Measurements from ENCODE around the gene AKAP8L.
"Not testable (repeated sequence)": the region's sequence is repeated elsewhere in the genome, so short reads cannot be mapped to it uniquely, and the experiment has no call there.

AKAP8L gene

DNA sequence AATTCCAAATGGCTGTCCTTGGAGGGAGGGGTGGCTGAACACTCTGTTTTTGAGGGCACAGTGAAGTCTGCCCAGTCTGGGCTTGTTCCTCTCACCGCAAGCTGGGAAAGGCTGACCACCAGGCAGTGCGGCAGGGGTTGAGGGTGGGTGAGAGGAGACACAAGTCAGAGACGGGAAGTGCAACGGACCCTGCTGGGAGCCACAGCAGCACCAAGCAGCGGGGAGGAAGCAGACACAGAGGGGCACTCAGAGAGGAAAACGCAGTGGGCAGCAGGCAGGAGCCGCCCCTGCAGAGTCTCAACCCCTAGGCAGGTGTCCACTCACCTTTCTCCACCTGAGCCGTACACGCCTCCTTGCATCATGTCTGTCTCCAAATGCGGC lies 15.6 kb downstream of the AKAP8L start:
- H3K27me3 ChIP-seq (ENCODE audit: control insufficient read depth, insufficient read depth, low read length) = no peaks in the 10 kb centered on the region
- no peaks in the 10 kb centered on the region for H3K9me3 ChIP-seq (ENCODE audit: control insufficient read depth, insufficient read depth, low read length)
- no peak overlapping the region for H3K4me3 ChIP-seq (ENCODE audit: low read depth, low read length)
- no peaks in the 10 kb centered on the region for H3K4me1 ChIP-seq (ENCODE audit: control insufficient read depth, insufficient read depth, low read length)
- peaks cover 80% of the 10 kb centered on the region for H3K36me3 ChIP-seq (ENCODE audit: control insufficient read depth, insufficient read depth, low read length)
- no peak overlapping the region for H3K27ac ChIP-seq (ENCODE audit: low read depth, low read length)
- no peak overlapping the region for H3K9ac ChIP-seq (ENCODE audit: low read depth, low read length)

DNA sequence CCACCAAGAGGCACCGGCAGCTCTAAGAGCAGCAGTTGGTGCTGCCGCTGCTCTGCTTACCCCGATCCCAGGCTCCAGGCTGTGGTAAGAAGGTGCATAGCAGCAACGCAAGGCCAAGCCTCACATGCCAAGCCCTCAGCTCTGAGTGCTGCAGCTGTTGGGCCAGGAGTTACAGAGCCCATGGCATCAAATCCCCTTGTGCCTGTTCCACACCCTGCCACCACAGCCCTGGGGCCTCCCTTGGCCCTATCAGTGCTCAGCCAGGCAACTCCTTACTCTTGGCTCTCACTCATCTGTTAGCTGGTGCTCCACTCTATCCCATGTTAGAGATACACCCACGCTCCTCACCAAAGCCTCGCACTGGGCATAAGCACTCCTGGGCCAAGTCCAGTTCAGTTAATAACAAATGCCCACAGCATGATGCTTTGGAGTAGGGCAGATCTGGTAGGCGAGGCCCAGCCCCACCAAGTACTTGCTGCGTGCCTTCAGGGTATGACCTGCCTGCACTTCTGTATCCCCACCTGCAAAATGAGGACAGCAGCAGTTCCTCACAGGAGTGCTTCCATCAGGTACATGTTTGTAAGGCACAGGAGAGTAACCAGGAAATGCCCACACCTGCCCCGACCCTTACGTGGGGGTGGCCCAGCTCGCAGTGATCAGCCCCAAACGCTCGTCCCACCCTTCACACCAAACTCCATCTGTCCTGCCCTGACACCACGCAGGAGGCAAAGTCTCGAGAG lies 16.2 kb downstream of the AKAP8L start:
- Histone ChIP-seq H3K4me1 (ENCODE audit: control insufficient read depth, insufficient read depth, low read length) (no peaks in the 10 kb centered on the region), H3K9me3 (ENCODE audit: control insufficient read depth, insufficient read depth, low read length) (no peaks in the 10 kb centered on the region), H3K36me3 (ENCODE audit: control insufficient read depth, insufficient read depth, low read length) (peaks cover 80% of the 10 kb centered on the region), H3K27me3 (ENCODE audit: control insufficient read depth, insufficient read depth, low read length) (no peaks in the 10 kb centered on the region), H3K9ac (ENCODE audit: low read depth, low read length) (no peak overlapping the region), H3K27ac (ENCODE audit: low read depth, low read length) (no peak overlapping the region), H3K4me3 (ENCODE audit: low read depth, low read length) (no peak overlapping the region)

DNA sequence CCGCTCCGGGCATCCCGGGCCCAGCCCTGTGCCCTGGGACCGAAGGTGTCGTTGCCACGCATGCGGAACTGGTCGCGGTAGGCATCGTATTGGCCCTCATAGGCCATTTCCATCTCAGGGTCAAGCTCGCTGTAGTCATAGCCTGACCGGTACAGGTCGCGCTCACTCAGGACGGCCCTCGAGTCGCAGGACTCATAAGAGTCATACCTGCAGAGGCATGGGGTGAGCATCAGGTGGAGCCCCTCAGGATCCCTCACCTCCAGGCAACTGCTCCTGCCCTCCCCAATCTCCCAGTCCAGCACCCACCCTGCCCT lies 17.4 kb downstream of the AKAP8L start:
- Histone ChIP-seq H3K9me3 (ENCODE audit: control insufficient read depth, insufficient read depth, low read length) (no peaks in the 10 kb centered on the region), H3K36me3 (ENCODE audit: control insufficient read depth, insufficient read depth, low read length) (peaks cover 80% of the 10 kb centered on the region), H3K9ac (ENCODE audit: low read depth, low read length) (no peak overlapping the region), H3K27ac (ENCODE audit: low read depth, low read length) (no peak overlapping the region), H3K4me3 (ENCODE audit: low read depth, low read length) (no peak overlapping the region), H3K27me3 (ENCODE audit: control insufficient read depth, insufficient read depth, low read length) (no peaks in the 10 kb centered on the region), H3K4me1 (ENCODE audit: control insufficient read depth, insufficient read depth, low read length) (no peaks in the 10 kb centered on the region)

DNA sequence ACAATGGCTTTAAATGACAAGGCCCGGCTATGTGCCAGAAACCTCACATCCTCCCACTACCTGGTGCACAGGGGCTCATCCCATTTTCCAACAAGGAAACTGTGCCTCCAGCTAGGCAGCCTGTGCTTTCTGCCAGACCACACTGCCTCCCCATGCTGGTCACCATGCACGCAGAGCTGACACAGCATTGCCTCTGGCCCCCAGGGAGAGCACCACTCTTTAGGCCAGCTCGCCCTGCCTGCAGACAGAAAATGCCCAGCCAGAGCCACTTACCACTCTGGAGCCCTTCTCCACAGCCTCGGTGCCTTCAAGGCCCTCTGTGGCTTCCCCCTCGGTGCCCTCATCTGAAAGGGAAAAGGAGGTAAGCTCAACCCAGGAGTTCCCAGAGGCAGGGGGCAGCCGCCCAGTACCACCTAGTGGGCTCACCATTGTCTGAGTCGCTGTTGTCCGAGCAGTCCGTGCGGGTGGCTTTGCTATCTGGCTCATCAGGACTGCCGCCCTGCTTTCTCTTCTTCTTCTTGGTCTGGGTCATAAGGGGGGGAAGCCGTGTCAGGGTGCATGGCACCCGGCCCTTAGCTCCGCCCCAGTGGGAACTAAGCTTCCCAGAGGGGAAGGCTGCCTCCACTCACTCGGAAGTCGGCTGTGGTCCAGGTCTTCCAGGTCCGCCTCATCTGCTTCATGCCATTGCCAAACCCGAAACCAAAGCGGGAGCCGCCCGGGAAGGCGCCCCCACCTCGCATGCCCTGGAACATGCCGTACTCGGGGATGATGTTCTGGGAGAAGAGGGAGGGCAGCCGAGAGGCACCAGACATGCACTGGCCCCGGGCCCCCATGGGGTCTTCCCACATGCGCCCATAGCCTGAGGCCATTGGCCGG lies 18.0 kb downstream of the AKAP8L start:
- no peaks in the 10 kb centered on the region for H3K9me3 ChIP-seq (ENCODE audit: control insufficient read depth, insufficient read depth, low read length)
- H3K9ac ChIP-seq (ENCODE audit: low read depth, low read length) = no peak overlapping the region
- no peaks in the 10 kb centered on the region for H3K27me3 ChIP-seq (ENCODE audit: control insufficient read depth, insufficient read depth, low read length)
- H3K4me1 ChIP-seq (ENCODE audit: control insufficient read depth, insufficient read depth, low read length) = no peaks in the 10 kb centered on the region
- H3K36me3 ChIP-seq (ENCODE audit: control insufficient read depth, insufficient read depth, low read length) = peaks cover 80% of the 10 kb centered on the region
- no peak overlapping the region for H3K27ac ChIP-seq (ENCODE audit: low read depth, low read length)
- H3K4me3 ChIP-seq (ENCODE audit: low read depth, low read length) = no peak overlapping the region

DNA sequence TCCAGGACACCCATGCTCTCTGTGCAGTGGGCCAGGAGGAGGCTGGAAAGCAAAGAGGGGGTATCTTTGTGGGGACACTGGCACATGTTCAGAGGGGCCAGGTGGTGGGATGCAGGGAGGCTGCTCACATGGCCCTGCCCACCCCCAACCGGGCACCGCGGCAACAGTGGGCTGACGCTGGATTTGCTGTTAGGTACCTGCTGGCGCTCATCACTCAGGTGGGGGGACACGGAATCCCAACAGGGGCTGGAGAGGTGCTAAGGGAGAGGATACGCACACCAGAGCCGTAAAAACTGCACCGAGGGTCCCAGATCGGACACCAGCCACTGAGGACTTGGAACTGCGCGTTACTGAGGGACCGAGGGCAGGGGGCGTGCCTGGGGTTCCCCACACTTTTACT lies 19.2 kb downstream of the AKAP8L start:
- H3K9me3 ChIP-seq (ENCODE audit: control insufficient read depth, insufficient read depth, low read length) = no peaks in the 10 kb centered on the region
- H3K36me3 ChIP-seq (ENCODE audit: control insufficient read depth, insufficient read depth, low read length) = peaks cover 82% of the 10 kb centered on the region
- no peaks in the 10 kb centered on the region for H3K27me3 ChIP-seq (ENCODE audit: control insufficient read depth, insufficient read depth, low read length)
- no peak overlapping the region for H3K9ac ChIP-seq (ENCODE audit: low read depth, low read length)
- H3K27ac ChIP-seq (ENCODE audit: low read depth, low read length) = no peak overlapping the region
- no peak overlapping the region for H3K4me3 ChIP-seq (ENCODE audit: low read depth, low read length)
- H3K4me1 ChIP-seq (ENCODE audit: control insufficient read depth, insufficient read depth, low read length) = no peaks in the 10 kb centered on the region

DNA sequence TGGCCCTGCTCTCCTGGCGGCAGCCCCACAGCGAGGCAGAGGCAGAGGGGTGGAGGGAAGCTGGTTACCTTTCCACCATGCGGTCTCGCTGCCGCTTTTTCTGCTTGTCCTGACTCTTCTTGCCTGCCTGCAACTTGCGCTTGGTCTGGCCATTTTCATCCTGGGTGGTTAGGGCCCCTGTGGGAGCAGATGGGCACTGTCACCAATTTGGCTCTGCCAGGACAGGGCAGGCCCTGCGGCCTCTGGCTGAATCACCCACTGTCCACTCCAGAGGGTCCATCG lies 19.6 kb downstream of the AKAP8L start:
- Histone ChIP-seq H3K36me3 (ENCODE audit: control insufficient read depth, insufficient read depth, low read length) (peaks cover 84% of the 10 kb centered on the region), H3K4me3 (ENCODE audit: low read depth, low read length) (no peak overlapping the region), H3K27ac (ENCODE audit: low read depth, low read length) (no peak overlapping the region), H3K9me3 (ENCODE audit: control insufficient read depth, insufficient read depth, low read length) (no peaks in the 10 kb centered on the region), H3K4me1 (ENCODE audit: control insufficient read depth, insufficient read depth, low read length) (no peaks in the 10 kb centered on the region), H3K9ac (ENCODE audit: low read depth, low read length) (no peak overlapping the region), H3K27me3 (ENCODE audit: control insufficient read depth, insufficient read depth, low read length) (no peaks in the 10 kb centered on the region)

DNA sequence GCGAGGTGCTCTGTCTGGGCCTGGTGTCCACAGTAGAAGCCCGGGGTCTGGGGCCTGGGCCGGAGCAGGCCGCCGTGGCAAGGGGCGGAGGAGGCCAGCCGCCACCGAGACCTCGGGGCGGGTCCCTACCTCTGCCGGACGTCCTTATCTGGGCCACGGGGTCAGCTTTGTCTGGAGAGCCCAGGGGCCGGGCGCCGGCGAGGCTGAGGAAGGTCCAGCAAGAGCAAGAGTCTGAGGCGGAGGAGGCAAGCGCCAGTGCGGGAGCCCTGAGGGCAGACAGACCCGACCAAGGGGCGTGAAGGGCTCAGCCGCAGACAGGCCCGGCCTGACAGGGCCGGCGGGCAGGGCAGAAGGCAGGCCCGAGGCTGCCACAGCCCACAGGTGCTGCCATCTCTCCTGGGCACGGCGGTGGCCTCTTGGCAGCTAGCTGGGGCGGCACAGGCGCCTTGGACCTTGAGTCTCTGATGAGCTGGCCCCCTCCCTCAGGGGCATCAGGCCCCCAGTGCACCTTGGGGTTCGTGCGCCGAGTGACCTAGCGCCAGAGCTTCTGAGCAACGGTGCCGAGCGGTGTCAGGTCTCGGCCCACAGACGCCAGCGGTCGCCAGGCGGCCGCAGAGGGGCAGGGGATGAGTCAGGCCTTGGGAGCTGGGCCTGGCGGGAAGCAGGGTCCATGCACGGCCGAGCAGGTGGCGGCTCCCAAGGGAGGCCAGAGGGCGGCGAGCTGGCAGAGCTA lies 20.1 kb downstream of the AKAP8L start:
- Histone ChIP-seq H3K27ac (ENCODE audit: low read depth, low read length) (no peak overlapping the region), H3K27me3 (ENCODE audit: control insufficient read depth, insufficient read depth, low read length) (no peaks in the 10 kb centered on the region), H3K9me3 (ENCODE audit: control insufficient read depth, insufficient read depth, low read length) (no peaks in the 10 kb centered on the region), H3K36me3 (ENCODE audit: control insufficient read depth, insufficient read depth, low read length) (peaks cover 84% of the 10 kb centered on the region), H3K9ac (ENCODE audit: low read depth, low read length) (no peak overlapping the region), H3K4me1 (ENCODE audit: control insufficient read depth, insufficient read depth, low read length) (no peaks in the 10 kb centered on the region), H3K4me3 (ENCODE audit: low read depth, low read length) (no peak overlapping the region)

DNA sequence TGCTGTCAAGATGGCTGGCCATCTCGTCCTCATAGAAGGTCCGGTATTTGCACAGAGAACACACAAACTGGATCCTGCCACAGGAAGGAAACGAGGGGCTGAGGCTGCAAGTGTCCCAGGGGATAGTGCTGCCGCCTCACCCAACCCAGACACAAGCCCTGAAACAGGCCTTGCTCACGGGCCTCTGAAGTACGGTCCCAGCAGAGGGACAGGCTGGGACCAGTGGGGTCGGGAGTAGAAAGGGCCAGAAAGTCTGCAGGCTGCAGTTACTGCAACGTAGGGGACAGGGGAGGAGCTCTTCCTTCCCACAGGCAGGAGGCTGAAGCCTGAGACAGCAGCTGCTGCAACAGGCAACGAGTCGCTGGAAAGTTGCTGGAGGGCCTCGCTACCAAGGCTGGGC lies 21.0 kb downstream of the AKAP8L start:
- no peak overlapping the region for H3K9ac ChIP-seq (ENCODE audit: low read depth, low read length)
- H3K27ac ChIP-seq (ENCODE audit: low read depth, low read length) = no peak overlapping the region
- peaks cover 83% of the 10 kb centered on the region for H3K36me3 ChIP-seq (ENCODE audit: control insufficient read depth, insufficient read depth, low read length)

DNA sequence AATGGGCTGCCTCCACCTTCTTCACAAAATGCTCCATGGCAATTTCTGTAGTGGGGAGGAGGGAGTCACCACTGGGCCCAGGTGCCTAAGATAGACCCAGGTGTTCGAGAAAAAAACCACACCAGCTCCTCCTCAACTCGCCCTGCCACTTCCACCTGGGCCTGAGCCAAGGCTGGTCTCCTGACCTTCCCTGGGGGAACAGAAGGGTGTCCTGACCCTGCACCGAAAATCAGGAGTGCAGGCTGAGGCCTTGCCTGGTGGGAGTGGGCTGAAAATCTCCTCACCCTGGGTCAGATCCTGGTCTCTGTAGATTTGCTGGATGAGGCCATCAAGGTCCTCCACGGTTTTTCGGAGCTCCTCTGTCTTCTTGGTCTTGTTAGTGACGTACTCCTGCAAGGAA lies 21.6 kb downstream of the AKAP8L start:
- H3K27ac ChIP-seq (ENCODE audit: low read depth, low read length) = no peak overlapping the region
- H3K36me3 ChIP-seq (ENCODE audit: control insufficient read depth, insufficient read depth, low read length) = peaks cover 81% of the 10 kb centered on the region
- H3K4me3 ChIP-seq (ENCODE audit: low read depth, low read length) = no peak overlapping the region
- no peaks in the 10 kb centered on the region for H3K27me3 ChIP-seq (ENCODE audit: control insufficient read depth, insufficient read depth, low read length)
- no peak overlapping the region for H3K9ac ChIP-seq (ENCODE audit: low read depth, low read length)
- no peaks in the 10 kb centered on the region for H3K4me1 ChIP-seq (ENCODE audit: control insufficient read depth, insufficient read depth, low read length)
- no peaks in the 10 kb centered on the region for H3K9me3 ChIP-seq (ENCODE audit: control insufficient read depth, insufficient read depth, low read length)

More for the DNA sequence above, 21.0 kb downstream of the AKAP8L start:
- no peaks in the 10 kb centered on the region for H3K9me3 ChIP-seq (ENCODE audit: control insufficient read depth, insufficient read depth, low read length)
- no peaks in the 10 kb centered on the region for H3K4me1 ChIP-seq (ENCODE audit: control insufficient read depth, insufficient read depth, low read length)
- no peaks in the 10 kb centered on the region for H3K27me3 ChIP-seq (ENCODE audit: control insufficient read depth, insufficient read depth, low read length)
- no peak overlapping the region for H3K4me3 ChIP-seq (ENCODE audit: low read depth, low read length)

DNA sequence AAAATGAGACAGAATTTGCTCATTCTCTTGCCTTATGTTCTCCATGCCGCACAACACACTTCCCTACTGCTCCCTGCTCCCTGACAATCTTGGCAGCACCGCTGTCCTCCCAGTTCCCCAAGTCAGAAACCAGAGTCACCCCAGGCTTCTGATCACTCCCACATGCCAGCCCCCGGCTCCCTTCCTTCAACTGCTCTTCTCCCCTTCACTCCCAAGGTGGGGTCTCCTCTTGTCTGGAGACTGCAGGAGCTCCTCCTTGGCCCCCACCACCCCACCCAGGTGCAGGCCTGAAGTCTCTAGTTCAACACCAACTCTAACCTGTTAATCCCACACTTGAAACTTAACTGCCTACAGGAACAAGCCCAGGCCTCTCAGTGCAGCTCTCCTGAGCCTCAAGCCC lies 22.4 kb downstream of the AKAP8L start:
- Histone ChIP-seq H3K9ac (ENCODE audit: low read depth, low read length) (no peak overlapping the region), H3K9me3 (ENCODE audit: control insufficient read depth, insufficient read depth, low read length) (no peaks in the 10 kb centered on the region), H3K27ac (ENCODE audit: low read depth, low read length) (no peak overlapping the region), H3K4me1 (ENCODE audit: control insufficient read depth, insufficient read depth, low read length) (no peaks in the 10 kb centered on the region), H3K4me3 (ENCODE audit: low read depth, low read length) (no peak overlapping the region), H3K27me3 (ENCODE audit: control insufficient read depth, insufficient read depth, low read length) (no peaks in the 10 kb centered on the region), H3K36me3 (ENCODE audit: control insufficient read depth, insufficient read depth, low read length) (peaks cover 86% of the 10 kb centered on the region)

DNA sequence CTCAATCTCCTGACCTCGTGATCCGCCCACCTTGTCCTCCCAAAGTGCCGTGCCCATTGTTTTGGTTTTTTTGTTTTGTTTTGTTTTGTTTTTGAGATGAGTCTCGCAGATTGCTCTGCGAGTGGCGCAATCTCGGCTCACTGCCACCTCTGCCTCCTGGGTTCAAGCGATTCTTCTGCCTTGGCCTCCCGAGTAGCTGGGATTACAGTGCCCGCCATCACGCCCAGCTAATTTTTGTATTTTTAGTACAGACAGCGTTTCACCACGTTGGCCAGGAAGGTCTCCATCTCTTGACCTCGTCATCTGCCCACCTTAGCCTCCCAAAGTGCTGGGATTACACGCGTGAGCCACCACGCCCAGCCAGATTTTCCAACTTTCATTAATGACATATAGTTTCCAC lies 23.5 kb downstream of the AKAP8L start:
- H3K4me3 ChIP-seq (ENCODE audit: low read depth, low read length); H3K9ac ChIP-seq (ENCODE audit: low read depth, low read length); H3K27me3 ChIP-seq (ENCODE audit: control insufficient read depth, insufficient read depth, low read length); H3K4me1 ChIP-seq (ENCODE audit: control insufficient read depth, insufficient read depth, low read length); H3K9me3 ChIP-seq (ENCODE audit: control insufficient read depth, insufficient read depth, low read length); H3K27ac ChIP-seq (ENCODE audit: low read depth, low read length): not testable (repeated sequence)
- H3K36me3 ChIP-seq (ENCODE audit: control insufficient read depth, insufficient read depth, low read length) = peaks cover 81% of the 10 kb centered on the region
